A673 (cell line): Measurements from ENCODE around the gene MRPL27. TPM values are rescaled to one million over a fixed set of nuclear protein-coding genes. Genes with fewer than 3 reads are reported as not detected.

ENCODE experiments used
- BruUV-seq: library from RNA; stranded (reverse); fragments of 400-500 nt; replicated peaks from 2 replicates; lab custom pipeline; 2021; lab: Mats Ljungman, UMichigan
- CTCF ChIA-PET: fragments of 300-600 bp; sonication (Branson Sonifier 250); formaldehyde crosslinking; loops from one replicate; lab custom pipeline; 2022; ENCODE audit warnings: antibody characterized with exemption; lab: Charles Lee
- POLR2A ChIA-PET: fragments of 300-600 bp; sonication (Branson Sonifier 250); formaldehyde crosslinking; loops from one replicate; lab custom pipeline; 2022; ENCODE audit warnings: antibody characterized with exemption; ENCODE audit not compliant: low non-redundant PET; lab: Charles Lee
- DNase-seq: peaks from one replicate; pipeline ENCODE4 v3.0.0-alpha.2; 2015; ENCODE audit warnings: low spot score
- H3K27ac ChIP-seq: fragments of 200-600 bp; sonication (generic); 2 replicates; pipeline ENCODE4 v1.5.1; 2016; ENCODE audit warnings: mixed run types, low read depth, mild to moderate bottlenecking, mixed read lengths, antibody characterized with exemption, low read length; ENCODE audit not compliant: poor library complexity, severe bottlenecking
- H3K27me3 ChIP-seq: fragments of 200-600 bp; sonication (generic); replicated peaks from 2 replicates; pipeline ENCODE4 v1.6.1; 2017; ENCODE audit warnings: mixed run types, low read depth, mild to moderate bottlenecking, mixed read lengths, antibody characterized with exemption, low read length; ENCODE audit not compliant: insufficient read depth, poor library complexity
- H3K36me3 ChIP-seq: fragments of 200-600 bp; sonication (generic); 2 replicates; pipeline ENCODE4 v1.6.1; 2016; ENCODE audit warnings: mixed run types, mild to moderate bottlenecking, mixed read lengths, antibody characterized with exemption, low read length; ENCODE audit not compliant: insufficient read depth, poor library complexity, severe bottlenecking
- H3K4me1 ChIP-seq: fragments of 200-600 bp; sonication (generic); 2 replicates; pipeline ENCODE4 v1.6.1; 2017; ENCODE audit warnings: mixed run types, mild to moderate bottlenecking, mixed read lengths, antibody characterized with exemption, low read length; ENCODE audit not compliant: insufficient read depth, poor library complexity, severe bottlenecking
- H3K4me3 ChIP-seq: fragments of 200-600 bp; sonication (generic); 2 replicates; pipeline ENCODE4 v1.5.1; 2016; ENCODE audit warnings: low read depth, mixed run types, mild to moderate bottlenecking, mixed read lengths, low read length; ENCODE audit not compliant: poor library complexity, severe bottlenecking
- H3K9me3 ChIP-seq: fragments of 200-600 bp; sonication (generic); 2 replicates; pipeline ENCODE4 v1.6.1; 2016; ENCODE audit warnings: mixed run types, low read depth, mild to moderate bottlenecking, mixed read lengths, antibody characterized with exemption, low read length; ENCODE audit not compliant: poor library complexity, severe bottlenecking
- CTCF ChIP-seq: fragments of 300-800, 200-600 bp; sonication (generic); conservative IDR thresholded peaks from 2 replicates; pipeline ENCODE4 v1.5.1; 2017; ENCODE audit warnings: low read depth, mild to moderate bottlenecking, antibody characterized with exemption, low read length, moderate library complexity, mixed read lengths
- EZH2 ChIP-seq: fragments of 200-600 bp; sonication (generic); IDR thresholded peaks from 2 replicates; pipeline ENCODE4 v1.6.1; 2017; ENCODE audit warnings: borderline replicate concordance, low read depth, mild to moderate bottlenecking, mixed read lengths, antibody characterized with exemption, low read length; ENCODE audit not compliant: poor library complexity, severe bottlenecking
- intact Hi-C: fragments of 100-400 bp; cut with micrococcal nuclease; formaldehyde crosslinking; loops from one replicate; pipeline ENCODE4 v1.10.0; 2022; ENCODE audit not compliant: unreplicated experiment
- total RNA-seq: library from RNA; stranded (reverse); gene quantifications from 2 replicates; pipeline ENCODE4 v1.2.3, GENCODE V29; 2021

The MRPL27 gene
- total RNA-seq, 1 experiment from 2014 or later, result 85.6 TPM

- no TSS peak for BruUV-seq
These were observed 17.2 kb downstream of the MRPL27 start for GRCh38 chr17:50355701-50356341.

GRCh38 chr17:50355336-50355700 is 17.7 kb downstream of the MRPL27 start:
- ChIA-PET CTCF (no interaction called here), POLR2A (no interaction called here)
- intact Hi-C loops, result no loop called here
- Histone ChIP-seq H3K27ac (no peak overlapping the region), H3K36me3 (peaks cover 36% of the 10 kb centered on the region), H3K4me3 (no peak overlapping the region), H3K4me1 (no peaks in the 10 kb centered on the region), H3K27me3 (no peaks in the 10 kb centered on the region), H3K9me3 (no peaks in the 10 kb centered on the region)
- no TSS peak for BruUV-seq
- no peak for DNase-seq
- TF ChIP-seq CTCF (no peak), EZH2 (no peak)

More at GRCh38 chr17:50355701-50356341, 17.2 kb downstream of the MRPL27 start:
- Histone ChIP-seq H3K4me3 (no peak overlapping the region), H3K27me3 (no peaks in the 10 kb centered on the region), H3K4me1 (no peaks in the 10 kb centered on the region), H3K36me3 (peaks cover 38% of the 10 kb centered on the region), H3K27ac (no peak overlapping the region), H3K9me3 (no peaks in the 10 kb centered on the region)
- intact Hi-C loops, result no loop called here
- CTCF ChIA-PET, result no interaction called here
- DNase-seq, result no peak
- POLR2A ChIA-PET, result no interaction called here
- TF ChIP-seq CTCF (no peak), EZH2 (no peak)

- BruUV-seq, result no TSS peak
- H3K9me3 ChIP-seq, result no peaks in the 10 kb centered on the region
- TF ChIP-seq EZH2 (no peak), CTCF (no peak)
- intact Hi-C loops, result no loop called here
- H3K27me3 ChIP-seq, result no peaks in the 10 kb centered on the region
- peaks cover 36% of the 10 kb centered on the region for H3K36me3 ChIP-seq
- DNase-seq, result no peak
- no peak overlapping the region for H3K4me3 ChIP-seq
- POLR2A ChIA-PET, result interaction anchor here (0.6 kb wide), 1 partner anchor 37 kb away, joined by 3 read pairs; no protein-coding TSS in a partner anchor
- H3K27ac ChIP-seq, result no peak overlapping the region
- CTCF ChIA-PET, result no interaction called here
- no peaks in the 10 kb centered on the region for H3K4me1 ChIP-seq
These were observed 18.2 kb downstream of the MRPL27 start for GRCh38 chr17:50354776-50355175.
